ENCODE measurements around the gene RSAD2. TPM values are rescaled to one million over a fixed set of nuclear protein-coding genes. Genes with fewer than 3 reads are reported as not detected.
"Not testable (repeated sequence)": the region's sequence is repeated elsewhere in the genome, so short reads cannot be mapped to it uniquely, and the experiment has no call there.

RSAD2 gene
- total RNA-seq, 1 experiment from 2014 or later, result 157 TPM

GRCh38 chr2:6864231-6864754 is 13.3 kb upstream of the RSAD2 start:
- DNase-seq (ENCODE audit: low read depth), result peak; percentile 20

DNA sequence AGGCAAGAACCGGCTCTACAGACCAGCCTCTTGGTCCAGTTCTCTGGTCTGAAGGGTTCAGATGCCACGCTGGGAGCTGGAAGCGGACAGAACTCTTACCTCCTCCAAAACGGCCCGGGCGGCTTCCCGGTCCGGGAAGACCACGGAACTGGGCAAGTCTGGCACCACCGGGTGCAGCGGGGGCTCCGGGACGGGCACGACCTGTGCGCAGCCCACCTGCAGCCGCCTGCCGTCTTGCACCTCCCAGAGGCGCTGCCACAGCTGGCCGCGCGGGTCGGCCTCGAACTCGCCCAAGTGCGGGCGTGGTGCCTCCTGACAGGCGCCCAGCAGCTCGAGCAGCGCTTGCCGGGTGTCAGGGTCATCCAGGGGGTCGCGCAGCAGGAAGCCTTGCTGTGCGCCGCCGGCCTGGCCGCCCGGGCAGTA is 12.6 kb upstream of the RSAD2 start:
- no peak for DNase-seq (ENCODE audit: low read depth)

GRCh38 chr2:6865346-6866274 is 12.0 kb upstream of the RSAD2 start, which contains the start of gene CMPK2:
TSS of gene CMPK2 (minus strand) at chr2:6865907. CDS start at chr2:6865696, 211 bp downstream.
- peak; percentile 78 for DNase-seq (ENCODE audit: low read depth)

DNA sequence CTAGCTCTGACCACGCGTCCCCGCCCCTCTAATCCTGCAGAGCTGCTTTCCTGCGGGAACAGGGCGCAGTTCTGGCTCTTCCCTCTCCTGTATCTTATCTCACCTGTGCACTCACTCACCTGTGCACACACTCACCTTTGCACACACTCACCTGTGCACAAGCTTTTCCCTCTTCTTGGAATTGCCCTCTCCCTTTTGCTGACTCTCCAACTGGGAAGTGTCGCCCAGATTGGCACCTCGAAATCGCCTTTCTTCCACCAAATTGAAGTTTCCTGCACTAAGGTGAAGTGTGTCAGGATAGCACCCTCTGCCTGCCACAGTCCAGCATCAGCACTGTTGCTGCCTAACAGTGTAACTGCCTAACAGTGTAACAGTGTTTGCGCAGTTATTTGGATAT is 11.3 kb upstream of the RSAD2 start:
- peak; percentile 72 for DNase-seq (ENCODE audit: low read depth)

DNA sequence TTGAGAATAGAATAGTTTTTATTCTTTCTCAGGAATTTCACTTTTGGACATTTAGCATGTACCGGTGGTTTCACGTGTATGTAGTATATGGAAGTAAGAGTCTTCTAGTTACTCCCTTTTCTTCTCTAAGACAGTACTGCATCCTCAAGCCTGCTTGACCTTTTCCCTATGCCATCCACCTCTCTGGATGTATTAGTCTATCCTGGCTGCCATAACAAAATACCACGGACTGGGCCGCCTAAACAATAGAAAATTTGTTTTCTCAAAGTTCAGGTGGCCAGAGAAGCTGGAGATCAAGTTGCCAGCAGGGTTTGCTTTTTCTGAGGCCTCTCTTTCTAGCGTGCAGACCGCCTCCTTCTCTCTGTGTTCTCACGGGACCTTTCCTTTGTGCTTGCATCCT is 10.6 kb upstream of the RSAD2 start:
- no peak for DNase-seq (ENCODE audit: low read depth)

DNA sequence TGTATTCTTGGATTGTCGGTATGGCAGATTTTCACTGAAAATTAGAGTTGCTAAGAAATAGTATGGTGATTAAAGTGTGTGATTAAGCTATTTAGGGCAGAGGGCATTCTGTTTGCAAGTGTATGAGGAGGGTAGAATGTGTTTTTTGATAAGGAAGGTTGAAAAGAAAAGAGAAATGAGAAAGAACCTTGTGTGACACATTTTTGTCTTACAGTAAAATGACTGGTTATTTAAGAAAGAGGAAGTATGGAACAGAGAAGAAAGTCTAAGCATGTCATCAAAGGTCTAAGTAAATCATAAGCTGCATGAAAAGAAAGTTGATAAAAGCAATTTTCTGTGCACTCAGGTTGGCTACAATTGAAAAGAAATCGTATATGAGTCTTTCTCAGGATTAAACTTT is 5.2 kb upstream of the RSAD2 start:
- DNase-seq (ENCODE audit: low read depth), result no peak

DNA sequence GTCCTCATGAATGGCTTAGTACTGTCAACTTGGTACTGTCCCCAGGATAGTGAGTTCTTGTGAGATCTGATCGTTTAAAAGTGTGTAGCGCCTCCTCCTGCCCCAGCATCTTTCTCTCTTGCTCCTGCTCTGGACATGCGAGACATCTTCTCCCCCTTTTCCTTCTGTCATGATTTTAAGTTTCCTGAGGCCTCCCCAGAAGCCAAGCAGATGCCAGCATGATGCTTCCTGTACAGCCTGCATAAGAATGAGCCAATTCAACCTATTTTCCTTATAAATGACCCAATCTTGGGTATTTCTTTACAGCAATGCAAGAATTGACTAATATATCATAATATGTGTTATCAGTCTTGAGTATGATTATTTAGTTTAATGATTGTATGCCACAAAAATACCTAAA is 3.5 kb upstream of the RSAD2 start:
- no peak for DNase-seq (ENCODE audit: low read depth)

DNA sequence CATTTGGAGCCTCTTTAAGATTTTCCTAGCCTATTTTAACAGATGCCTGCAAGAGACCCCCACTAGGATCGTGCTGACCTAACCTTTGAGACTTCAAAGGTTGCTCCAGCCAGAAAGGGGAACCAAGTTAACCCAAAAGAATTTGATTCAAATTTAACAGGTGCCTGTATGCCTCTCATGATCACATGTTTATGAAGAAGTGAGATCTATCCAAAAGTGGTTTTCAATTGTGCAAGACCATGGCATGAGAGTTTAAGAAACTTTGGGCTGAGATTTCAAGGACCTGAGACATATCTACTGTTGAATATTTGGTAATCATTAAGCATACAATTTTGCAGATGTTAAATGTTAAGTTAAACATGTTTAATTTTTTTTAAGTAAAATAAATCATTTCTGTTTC is 1.3 kb upstream of the RSAD2 start:
- no peak for DNase-seq (ENCODE audit: low read depth)

- peak; percentile 27 for DNase-seq (ENCODE audit: low read depth)
These were observed 972 bp downstream of the RSAD2 start for GRCh38 chr2:6878549-6878948.

GRCh38 chr2:6879011-6879410 is 1.4 kb downstream of the RSAD2 start:
- peak; percentile 25 for DNase-seq (ENCODE audit: low read depth)

DNA sequence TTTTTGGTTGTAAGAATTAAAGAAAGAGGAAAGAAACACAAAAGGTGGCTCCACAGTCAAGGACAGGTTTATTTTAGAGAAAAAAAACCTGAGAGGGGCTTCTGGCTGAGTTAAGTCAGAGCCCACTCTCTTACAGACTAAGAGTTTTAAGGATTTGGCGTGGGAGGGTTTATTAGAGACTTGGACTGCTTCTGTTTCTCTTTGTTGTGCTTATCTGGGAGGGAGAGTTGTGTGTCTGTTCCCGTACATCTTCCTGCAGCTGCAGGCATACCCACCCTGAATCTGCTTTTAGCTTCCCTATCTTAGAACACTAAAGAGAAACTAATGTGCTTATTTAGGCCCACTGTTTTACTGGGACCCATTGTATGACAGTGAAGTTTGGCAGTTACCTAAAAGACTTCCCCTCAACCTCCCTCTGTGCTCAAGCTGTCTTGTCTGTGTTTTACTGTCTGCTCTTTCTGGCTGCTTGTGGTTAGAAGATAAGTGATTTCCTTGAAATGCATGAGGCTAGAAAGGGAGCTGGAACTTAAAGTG is 2.7 kb downstream of the RSAD2 start:
- peak; percentile 42 for DNase-seq (ENCODE audit: low read depth)

DNA sequence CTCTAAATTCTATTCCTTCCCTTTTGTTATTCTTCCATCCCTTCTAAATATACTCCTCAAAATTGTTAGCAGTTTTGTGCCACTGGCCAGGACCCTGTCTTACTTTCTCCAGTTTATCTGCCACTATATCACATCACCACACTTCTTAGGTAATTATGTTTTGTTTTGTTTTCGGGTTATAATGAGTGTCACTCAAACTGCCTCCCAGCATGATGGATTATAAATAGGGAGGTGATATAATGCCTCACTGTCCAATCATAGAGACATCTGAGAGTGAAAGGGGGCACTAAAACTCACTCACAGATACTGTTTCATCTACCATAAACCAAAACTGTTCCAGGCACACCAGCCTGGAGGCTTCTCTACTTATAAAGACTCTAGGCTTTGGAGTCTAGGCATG is 3.5 kb downstream of the RSAD2 start:
- no peak for DNase-seq (ENCODE audit: low read depth)

DNA sequence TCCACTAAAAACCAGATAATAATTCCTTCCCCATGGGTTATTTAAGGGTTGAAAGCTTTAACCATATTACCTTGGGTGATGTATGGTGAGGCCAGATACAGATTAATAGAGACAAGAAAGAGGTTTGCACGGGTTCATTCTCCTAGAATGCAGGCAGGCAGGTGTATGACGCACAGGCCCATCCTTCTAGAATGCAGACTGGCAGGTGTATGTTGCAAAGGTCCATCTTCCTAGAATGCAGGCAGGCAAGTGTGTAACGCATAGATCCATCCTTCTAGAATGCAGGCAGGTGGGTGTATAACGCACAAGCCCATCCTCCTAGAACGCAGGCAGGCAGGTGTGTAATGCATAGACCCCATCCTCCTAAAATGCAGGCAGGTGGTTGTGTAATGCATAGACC is 3.9 kb downstream of the RSAD2 start:
- DNase-seq (ENCODE audit: low read depth), result no peak

DNA sequence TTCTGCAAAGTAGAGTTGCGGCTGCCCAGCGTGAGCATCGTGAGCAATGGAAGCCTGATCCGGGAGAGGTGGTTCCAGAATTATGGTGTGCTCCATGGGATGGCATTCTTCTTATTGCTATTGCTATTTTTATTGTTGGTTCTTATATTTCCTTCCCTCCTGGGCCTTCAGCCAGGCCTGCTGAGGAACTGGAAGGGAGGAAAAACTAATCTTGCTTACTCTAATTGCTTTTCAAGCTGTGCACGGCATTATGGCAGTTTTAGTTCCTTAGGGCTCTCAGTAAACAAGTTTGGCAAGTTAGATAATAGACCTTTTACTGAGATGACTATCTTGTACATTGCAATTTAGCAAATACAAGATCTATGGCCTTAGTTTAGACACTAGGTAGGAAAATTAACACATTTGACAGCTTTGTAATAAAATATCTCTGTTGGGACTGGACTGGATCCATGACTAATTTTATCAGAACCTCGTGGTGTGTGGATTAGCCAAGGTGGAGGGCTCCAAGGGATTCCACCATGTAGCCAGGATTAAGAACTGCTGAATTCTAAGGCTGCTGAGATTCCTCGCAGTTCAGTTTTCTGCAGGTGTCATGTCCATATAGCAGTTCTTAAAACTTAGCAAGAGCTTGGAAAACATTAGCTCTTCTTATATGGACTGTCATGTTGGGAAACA is 6.0 kb downstream of the RSAD2 start:
- no peak for DNase-seq (ENCODE audit: low read depth)

DNA sequence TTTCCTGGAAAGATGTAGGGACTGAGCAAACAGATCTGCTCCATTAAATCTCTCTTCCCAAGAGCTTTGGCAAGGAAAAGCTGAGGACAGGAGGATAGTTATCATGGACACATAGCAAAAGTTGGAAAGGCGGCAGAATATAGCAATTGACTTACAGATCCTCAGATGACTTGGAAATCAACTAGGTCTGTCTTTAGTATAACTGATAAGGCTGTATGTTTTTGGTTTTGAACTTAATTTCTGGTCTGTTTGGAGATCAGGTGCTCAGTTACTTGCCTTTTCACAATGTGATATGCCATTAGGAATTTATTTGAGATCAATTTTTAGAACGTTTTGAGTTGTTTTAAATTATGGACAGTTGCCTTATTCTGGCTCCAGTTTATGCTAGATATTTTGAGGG is 8.0 kb downstream of the RSAD2 start:
- no peak for DNase-seq (ENCODE audit: low read depth)

- no peak for DNase-seq (ENCODE audit: low read depth)
These were observed 8.4 kb downstream of the RSAD2 start for GRCh38 chr2:6885968-6886367.

GRCh38 chr2:6887751-6888192 is 10.2 kb downstream of the RSAD2 start:
- no peak for DNase-seq (ENCODE audit: low read depth)

GRCh38 chr2:6888724-6889123 is 11.1 kb downstream of the RSAD2 start:
- no peak for DNase-seq (ENCODE audit: low read depth)

- no peak for DNase-seq (ENCODE audit: low read depth)
These were observed 16.4 kb downstream of the RSAD2 start for GRCh38 chr2:6893876-6894482.

DNA sequence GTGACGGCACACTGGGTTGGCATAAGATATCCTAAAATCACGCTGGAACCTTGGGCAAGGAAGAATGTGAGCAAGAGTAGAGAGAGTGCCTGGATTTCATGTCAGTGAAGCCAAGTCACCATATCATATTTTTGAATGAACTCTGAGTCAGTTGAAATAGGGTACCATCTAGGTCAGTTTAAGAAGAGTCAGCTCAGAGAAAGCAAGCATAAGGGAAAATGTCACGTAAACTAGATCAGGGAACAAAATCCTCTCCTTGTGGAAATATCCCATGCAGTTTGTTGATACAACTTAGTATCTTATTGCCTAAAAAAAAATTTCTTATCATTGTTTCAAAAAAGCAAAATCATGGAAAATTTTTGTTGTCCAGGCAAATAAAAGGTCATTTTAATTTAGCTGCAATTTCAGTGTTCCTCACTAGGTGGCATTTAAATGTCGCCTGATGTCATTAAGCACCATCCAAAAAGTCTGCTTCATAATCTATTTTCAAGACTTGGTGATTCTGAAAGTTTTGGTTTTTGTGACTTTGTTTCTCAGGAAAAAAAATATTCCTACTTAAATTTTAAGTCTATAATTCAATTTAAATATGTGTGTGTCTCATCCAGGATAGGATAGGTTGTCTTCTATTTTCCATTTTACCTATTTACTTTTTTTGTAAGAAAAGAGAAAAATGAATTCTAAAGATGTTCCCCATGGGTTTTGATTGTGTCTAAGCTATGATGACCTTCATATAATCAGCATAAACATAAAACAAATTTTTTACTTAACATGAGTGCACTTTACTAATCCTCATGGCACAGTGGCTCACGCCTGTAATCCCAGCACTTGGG is 19.6 kb downstream of the RSAD2 start:
- peak; percentile 44 for DNase-seq (ENCODE audit: low read depth)

DNA sequence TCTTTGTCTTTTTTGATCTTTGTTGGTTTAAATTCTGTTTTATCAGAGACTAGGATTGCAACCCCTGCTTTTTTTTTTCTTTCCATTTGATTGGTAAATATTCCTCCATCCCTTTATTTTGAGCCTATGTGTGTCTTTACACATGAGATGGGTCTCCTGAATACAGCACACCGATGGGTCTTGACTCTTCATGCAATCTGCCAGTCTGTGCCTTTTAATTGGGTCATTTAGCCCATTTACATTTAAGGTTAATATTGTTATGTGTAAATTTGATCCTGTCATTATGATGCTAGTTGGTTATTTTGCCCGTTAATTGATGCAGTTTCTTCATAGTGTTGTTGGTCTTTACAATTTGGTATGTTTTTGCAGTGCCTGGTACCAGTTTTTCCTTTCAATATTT is 25.0 kb downstream of the RSAD2 start:
- DNase-seq (ENCODE audit: low read depth), result not testable (repeated sequence)
